DMS 273 (cell line): ENCODE measurements around the gene TMEM266.

ENCODE experiments used
- DNase-seq: peaks from one replicate; lab custom pipeline; 2025; ENCODE audit not compliant: unreplicated experiment; lab: John Stamatoyannopoulos, UW

The TMEM266 gene

DNA sequence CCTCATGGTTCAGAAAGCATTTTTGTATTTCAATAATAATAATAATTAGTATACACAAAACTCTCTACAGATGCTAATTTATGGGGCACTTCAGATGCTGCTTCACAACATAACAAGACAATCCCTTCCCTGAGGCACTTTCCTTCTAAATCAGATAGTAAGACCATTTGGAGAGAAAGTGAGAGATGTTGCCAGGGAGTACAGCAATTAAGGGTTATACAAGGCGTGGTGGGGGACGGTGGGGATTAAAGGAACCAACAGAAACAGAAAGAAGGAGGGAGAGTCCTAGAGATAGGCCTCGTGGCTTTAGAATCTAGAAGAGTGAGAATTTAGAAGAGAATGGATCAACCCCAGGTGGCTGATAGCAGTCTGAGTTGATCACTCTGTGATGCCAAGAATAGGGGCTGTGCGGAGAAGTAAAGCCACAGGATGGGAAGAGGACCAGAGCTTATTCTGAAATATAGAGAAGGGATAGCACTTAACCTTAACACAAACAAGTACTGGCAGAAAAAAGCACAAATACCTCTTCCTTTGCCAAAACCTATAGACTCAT is 174.6 kb downstream of the TMEM266 start:
- DNase-seq: no peak

DNA sequence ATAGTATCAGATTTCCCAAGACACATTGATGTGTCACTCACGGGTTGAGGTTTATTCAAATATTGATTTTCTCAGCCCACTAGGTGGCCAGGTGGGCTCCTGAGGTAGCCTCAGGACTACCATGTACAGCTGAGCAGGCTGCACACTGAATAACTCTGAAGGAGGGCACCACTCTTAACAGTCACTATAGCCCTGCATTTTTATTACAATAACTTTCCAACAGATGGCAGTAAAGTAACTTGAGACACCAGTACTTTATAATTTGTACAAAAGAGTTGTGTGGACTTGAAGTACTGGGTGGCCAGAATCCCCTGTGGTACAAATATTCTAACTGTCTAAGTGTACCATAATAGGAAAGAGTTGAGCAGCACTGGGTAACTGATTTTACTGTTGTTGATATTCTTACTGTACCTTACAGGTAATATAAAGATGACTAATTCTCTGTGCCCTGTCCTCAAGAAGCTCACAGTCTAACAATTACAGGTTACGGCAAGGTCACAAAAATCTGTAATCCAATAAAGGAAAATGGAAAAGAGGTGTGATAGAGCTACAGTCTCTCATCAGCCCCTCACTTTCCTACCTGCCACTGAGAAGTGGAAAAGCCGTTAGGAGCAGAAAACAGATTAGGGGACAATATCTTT is 175.5 kb downstream of the TMEM266 start:
- DNase-seq: peak; percentile 74

DNA sequence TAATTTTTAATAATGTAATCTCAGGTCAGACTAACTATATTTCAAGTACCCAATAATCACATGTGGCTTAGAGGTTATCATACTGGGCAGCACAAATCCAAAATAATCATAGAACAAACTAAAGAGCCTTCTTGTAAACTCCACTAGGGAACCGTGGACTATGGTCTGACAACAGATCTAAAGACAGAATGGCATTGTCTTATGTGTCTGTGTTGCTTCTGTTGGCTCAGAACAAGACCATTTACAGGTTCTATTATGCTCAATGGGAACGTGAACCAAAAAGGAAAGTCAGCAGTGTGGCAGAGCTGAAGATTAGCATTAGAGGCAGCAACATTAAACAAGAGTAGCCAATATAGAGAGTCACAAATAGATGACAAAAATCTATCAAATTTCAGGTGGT is 176.6 kb downstream of the TMEM266 start:
- DNase-seq: no peak

DNA sequence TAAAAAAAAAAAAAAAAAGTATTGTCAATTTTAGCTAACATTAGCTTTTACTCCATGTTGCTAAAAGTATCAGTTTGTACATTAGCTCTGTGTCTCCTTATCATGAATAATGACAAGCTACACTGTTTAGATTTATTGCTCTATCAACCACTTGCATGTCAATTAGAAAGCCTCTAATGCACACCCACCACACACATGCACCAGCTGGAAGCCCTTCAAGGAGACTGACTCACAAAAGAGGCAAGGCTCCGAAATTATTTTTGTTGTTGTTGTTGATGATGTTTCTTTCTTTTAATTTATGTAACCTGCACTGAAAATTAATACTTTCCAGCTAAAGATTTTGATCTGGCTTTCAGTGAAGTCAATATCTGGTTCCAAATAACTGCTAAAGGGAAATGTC is 180.0 kb downstream of the TMEM266 start:
- DNase-seq: peak; percentile 54

DNA sequence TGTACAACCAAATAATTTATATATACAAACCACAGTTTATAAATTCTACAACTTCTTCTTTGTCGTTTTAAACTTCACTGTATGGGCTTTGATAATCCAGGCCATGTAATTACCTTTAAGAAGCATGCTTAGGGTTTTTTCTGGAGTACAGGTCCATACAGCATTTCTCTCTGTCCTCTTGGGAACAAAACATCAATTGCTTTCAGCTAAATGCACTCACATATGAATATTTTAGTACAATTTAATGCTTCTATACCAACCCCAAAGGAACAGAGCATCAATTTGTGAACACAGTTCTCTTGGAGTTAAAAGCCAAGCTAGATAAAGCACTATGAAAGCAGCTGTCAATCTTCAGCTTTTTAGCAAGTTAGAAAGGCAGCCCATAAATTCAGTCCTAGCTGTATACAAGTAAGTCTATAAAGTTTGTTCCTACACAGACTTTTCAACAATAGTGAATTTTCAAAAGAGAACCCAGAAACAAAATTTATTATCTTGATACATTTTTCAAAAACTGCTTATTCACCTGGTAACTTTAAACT is 185.4 kb downstream of the TMEM266 start:
- no peak for DNase-seq

DNA sequence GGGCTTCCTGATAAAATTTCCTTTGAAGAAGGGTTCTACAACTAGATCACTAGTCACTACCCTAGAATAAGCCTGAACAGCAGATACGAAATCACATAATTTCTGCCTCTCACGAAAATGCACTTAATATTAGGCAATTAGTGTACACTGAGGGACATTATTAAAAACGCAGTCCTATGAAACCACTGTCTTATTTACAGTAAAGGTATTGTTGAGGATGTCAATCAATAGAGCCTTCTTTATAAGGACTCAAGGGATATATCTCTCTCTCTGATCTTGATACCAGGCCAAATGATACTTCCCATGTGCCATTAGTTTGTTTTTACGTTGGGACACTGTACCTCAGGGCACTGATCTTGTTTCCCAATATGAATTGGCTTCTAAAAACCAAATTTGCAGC is 191.9 kb downstream of the TMEM266 start:
- no peak for DNase-seq

DNA sequence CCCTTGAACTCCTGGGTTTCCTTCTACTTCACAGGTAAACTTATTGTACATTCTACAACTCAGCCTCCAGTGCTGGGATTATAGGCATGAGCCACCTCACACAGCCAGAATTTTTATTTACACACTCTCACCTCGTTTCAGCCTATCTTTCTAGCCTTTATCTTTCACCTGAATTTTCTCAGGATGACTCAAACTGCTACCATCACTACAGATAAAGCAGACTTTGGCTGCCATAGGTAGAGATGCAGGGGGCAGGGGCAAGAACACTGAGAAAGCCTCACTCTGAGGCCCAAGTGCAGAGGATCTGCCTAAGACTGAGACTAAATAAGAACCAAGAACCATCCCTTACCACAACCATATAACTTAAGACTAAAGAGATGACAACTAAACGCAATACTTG is 192.5 kb downstream of the TMEM266 start:
- DNase-seq: no peak

DNA sequence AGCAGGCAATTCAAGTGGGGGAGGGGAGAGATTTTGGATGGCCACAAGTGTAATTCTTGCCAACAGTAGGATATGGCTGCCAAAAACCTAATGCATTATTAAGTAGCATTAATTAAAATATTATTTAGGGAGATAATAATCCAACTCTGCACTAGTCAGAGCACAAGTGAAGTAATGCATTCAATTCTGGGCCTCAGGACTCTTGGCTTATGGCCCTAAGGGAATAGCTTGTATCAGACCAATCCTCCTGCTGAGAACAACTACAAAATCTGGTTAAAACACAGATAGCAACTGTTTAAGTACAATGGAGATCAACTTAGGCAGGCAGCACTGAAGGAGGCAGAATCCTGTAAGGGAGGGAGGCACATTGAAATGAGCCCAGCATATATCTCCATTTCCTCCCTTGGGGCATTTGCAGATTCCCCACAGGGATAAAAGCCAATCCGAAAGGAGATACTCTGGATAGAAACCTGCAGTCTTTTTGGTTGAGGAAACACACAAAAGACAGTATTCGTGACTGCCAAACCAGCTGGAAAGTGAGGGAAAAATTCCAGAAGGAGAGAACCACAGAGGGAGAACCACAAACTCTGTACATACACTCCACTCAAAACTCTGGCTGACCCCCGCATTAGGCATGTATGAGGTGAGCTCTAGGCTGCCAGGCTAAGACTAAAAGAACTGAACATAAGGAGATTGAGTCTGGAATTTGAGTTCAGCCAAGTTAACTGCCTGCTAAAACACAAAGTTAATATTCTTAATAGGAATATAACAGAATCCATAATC is 194.1 kb downstream of the TMEM266 start:
- DNase-seq: peak; percentile 33
